HPDE6-E6E7 (cell line): ENCODE results near the gene AMN.
"Not testable (repeated sequence)": the region's sequence is repeated elsewhere in the genome, so short reads cannot be mapped to it uniquely, and the experiment has no call there.

Experiments
- DNase-seq: peaks from one replicate; pipeline ENCODE4 v3.0.0; 2011; ENCODE audit warnings: missing footprints; ENCODE audit errors: extremely low spot score

The AMN gene

GRCh38 chr14:102911991-102912761, 10.3 kb upstream of the AMN start:
- no peak for DNase-seq

GRCh38 chr14:102913341-102914211, 8.9 kb upstream of the AMN start:
- DNase-seq: no peak

- no peak for DNase-seq
Measured at GRCh38 chr14:102914474-102915291, 7.8 kb upstream of the AMN start.

GRCh38 chr14:102915292-102916110, 7.0 kb upstream of the AMN start:
- no peak for DNase-seq

GRCh38 chr14:102916347-102917055, 6.0 kb upstream of the AMN start:
- no peak for DNase-seq

- no peak for DNase-seq
Measured at GRCh38 chr14:102917056-102917385, 5.4 kb upstream of the AMN start.

- peak; percentile 52 for DNase-seq
Measured at GRCh38 chr14:102917469-102918211, 4.8 kb upstream of the AMN start.

- DNase-seq: no peak
Measured at GRCh38 chr14:102918438-102918837, 4.0 kb upstream of the AMN start.

GRCh38 chr14:102920273-102920997, 2.0 kb upstream of the AMN start:
- DNase-seq: no peak

- DNase-seq: no peak
Measured at GRCh38 chr14:102920998-102921304, 1.5 kb upstream of the AMN start.

- no peak for DNase-seq
Measured at GRCh38 chr14:102923201-102923924, 900 bp downstream of the AMN start.

GRCh38 chr14:102923925-102924486, 1.5 kb downstream of the AMN start:
- DNase-seq: no peak

- DNase-seq: no peak
Measured at GRCh38 chr14:102924632-102925588, 2.4 kb downstream of the AMN start.

GRCh38 chr14:102925646-102926045, 3.2 kb downstream of the AMN start:
- DNase-seq: no peak

GRCh38 chr14:102926104-102926503, 3.6 kb downstream of the AMN start:
- no peak for DNase-seq

- not testable (repeated sequence) for DNase-seq
Measured at GRCh38 chr14:102926840-102927239, 4.4 kb downstream of the AMN start.

GRCh38 chr14:102927346-102927877, 4.9 kb downstream of the AMN start:
- DNase-seq: peak; percentile 73
